Dedifferentiated amniotic fluid mesenchymal stem cell (primary cell): ENCODE data around the gene PSMC3IP.
"Not testable (repeated sequence)": the region's sequence is repeated elsewhere in the genome, so short reads cannot be mapped to it uniquely, and the experiment has no call there.

ENCODE experiments used
- DNase-seq: peaks from one replicate; pipeline ENCODE4 v3.0.0-alpha.2; 2016; ENCODE audit errors: extremely low spot score

Gene PSMC3IP

DNA sequence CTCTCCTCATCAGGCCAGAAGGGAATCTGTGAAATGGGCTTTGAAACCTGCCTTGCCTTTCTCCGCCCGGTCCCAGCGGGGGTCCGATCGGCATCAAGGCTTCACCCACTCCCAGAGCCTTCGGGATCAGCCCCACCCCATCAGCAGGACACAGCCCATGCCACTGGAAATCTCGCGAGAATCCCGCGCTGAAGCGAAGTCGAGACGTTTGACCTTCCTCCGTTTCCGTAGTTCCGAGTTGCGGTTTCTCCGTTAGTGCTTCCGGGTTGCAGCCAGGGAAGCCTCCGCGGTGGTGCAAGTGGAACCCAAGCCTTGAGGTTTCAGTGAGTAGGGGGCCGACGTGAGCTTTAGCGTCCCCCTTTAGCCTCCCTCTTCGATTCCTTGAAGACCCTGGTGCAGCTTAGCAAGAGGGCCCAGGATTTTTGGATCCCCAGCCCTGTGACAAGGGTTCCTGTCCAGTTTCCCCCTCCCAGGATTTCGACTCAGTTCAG, 15.6 kb downstream of the PSMC3IP start, which contains the start of gene COASY:
Gene COASY (plus strand): TSS at position 252 of the 491 bp plus-strand sequence. CDS start 475 bp downstream, outside the sequence.
- peak; percentile 99 for DNase-seq

DNA sequence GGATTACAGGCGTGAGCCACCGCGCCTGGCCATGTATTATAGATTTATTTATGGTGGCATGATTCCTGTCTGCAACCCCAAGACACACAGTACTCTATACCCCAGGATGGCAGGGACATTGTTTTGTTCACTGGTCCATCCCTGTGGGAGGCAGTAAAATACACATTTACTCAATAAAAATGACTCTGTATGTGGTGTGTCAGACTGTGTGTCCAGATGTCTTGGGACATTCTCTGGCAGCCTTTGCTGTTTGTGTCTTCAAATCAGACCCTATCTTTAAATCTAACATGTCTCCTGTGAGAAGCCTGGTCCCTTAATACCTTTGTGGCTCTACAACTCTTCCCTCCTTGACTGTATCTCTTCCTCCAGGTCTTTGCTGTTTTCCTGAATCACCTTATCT, 17.3 kb downstream of the PSMC3IP start:
- DNase-seq, result no peak

DNA sequence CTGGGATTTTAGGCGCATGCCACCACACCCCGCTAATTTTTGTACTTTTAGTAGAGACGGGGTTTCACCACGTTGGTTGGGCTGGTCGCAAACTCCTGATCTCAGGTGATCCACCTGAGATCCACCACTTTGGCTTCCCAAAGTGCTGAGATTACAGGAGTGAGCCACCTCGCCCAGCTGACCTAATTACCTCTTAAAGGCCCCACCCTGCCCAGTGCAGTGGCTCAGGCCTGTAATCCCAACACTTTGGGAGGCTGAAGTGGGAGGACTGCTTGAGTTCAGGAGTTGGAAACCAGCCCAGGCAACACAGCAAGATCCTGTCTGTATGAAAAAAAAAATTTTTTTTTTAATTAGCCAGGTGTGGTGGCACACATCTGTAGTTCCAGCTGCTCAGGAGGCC, 18.5 kb downstream of the PSMC3IP start:
- DNase-seq, result no peak

DNA sequence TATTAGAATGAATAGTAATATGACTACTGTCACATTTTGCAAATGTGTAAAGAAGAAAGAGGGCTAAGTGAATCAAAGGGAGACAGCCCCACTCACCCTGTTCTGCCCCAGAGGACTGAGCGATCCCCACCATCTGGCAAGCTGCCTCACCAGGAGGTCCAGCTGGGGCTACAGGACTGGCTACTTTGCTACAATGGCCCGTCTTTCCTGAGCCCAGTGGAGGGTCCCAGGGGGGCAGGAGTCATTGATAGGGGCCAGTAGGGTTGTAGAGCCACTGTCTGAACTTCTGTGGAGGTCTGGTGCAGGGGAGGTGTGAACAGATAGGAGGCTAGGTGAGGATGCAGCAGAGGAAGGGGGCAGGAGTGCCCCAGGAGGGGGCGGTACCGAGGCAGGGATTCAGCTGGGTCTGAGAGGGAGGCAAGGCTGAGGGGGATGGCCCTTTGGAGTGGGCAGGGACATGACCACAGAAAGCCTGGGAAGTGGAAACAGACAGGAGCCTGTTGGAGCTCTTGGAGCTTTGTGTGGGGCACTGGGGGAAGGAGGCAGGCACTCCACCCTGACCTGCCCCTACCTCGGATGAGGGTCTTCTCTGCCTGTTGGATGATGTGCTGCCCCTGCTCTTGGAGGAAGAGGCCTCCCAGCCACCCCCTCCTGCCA, 21.4 kb downstream of the PSMC3IP start:
- DNase-seq, result not testable (repeated sequence)

DNA sequence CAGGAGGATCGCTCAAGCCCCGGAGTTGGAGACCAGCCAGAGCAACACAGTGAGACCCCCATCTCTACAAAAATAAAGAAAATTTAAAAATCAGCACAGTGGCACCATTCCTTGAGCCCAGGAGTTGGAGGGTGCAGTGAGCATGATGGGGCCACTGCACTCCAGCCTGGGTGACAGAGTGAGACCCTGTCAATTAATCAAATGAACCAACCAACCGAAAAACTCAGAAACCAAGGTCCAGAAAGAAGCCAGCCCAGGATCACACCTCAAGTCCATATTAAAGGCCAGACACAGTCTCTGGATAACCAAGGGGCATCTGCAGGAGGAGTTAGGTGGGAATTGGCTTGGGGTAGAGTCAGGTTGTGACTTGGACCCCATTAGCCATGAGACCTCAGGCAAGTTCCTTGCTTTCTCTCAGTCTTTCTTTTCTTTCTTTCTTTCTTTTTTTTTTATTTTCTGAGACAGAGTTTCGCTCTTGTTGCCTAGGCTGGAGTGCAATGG, 22.4 kb downstream of the PSMC3IP start:
- no peak for DNase-seq

DNA sequence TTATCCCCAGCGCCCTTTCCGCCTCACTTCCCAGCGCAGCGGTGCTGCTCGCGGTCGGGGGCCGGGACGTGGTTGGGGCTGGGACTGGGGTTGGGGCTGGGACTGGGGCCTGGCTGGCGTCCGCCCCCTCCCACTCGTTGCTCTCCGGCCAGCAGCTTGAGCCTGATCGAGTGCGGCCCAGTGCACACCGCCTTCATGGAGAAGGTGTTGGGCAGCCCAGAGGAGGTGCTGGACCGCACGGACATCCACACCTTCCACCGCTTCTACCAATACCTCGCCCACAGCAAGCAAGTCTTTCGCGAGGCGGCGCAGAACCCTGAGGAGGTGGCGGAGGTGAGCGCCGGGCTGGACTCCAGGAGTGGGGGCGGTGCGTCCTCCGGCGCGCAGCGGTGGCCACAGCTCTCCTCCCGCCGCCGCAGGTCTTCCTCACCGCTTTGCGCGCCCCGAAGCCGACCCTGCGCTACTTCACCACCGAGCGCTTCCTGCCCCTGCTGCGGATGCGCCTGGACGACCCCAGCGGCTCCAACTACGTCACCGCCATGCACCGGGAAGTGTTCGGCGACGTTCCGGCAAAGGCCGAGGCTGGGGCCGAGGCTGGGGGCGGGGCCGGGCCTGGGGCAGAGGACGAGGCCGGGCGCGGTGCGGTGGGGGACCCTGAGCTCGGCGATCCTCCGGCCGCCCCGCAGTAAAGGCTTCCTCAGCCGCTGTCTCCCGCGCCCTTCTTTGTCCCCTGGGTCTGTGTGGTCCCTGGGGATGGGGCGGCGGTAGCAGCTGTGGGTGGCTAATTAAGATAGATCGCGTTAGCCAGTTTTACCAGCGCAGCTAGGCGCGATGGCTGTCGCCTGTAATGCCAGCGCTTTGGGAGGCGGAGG, 23.0 kb downstream of the PSMC3IP start:
- DNase-seq, result peak; percentile 46

DNA sequence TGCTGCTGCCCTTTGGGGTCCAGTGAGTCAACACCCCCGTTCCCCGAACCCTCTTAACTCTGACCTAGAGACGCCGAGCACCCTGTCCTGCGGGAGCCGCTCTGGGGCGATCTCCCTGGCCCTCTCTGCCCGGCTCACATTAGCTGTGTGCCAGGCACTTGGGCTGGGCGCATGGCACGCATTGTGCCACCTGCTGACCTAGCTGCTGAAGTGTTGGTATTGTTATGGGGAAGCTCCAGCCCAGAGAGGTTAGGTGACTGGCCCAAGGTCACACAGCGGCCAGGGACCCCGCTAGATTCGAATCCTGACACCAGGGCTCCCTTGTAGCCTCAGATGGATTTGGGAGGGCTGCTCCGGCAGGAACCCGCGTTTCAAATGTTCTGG, 23.7 kb downstream of the PSMC3IP start:
- no peak for DNase-seq

DNA sequence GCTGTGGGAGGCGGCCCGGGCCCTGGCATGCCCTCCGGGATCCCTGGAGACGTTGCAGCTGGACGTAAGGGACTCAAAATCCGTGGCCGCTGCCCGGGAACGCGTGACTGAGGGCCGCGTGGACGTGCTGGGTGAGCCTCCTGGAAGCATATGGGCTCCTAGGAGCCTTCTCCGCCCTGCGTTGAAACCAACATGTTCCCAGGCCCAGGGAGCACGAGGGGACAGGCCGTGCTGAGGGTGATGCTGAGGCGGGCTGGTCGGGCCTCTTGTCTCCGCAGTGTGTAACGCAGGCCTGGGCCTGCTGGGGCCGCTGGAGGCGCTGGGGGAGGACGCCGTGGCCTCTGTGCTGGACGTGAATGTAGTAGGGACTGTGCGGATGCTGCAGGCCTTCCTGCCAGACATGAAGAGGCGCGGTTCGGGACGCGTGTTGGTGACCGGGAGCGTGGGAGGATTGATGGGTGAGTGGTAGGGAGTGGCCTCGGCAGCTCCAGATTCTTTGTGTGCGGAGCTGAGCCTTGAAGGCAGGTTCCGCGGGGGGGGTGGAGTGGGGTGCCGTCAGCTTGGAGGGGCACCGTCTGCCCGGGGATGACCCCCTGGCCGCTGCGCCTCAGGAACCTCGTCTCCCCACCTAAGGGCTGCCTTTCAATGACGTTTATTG, 24.2 kb downstream of the PSMC3IP start:
- DNase-seq, result no peak

DNA sequence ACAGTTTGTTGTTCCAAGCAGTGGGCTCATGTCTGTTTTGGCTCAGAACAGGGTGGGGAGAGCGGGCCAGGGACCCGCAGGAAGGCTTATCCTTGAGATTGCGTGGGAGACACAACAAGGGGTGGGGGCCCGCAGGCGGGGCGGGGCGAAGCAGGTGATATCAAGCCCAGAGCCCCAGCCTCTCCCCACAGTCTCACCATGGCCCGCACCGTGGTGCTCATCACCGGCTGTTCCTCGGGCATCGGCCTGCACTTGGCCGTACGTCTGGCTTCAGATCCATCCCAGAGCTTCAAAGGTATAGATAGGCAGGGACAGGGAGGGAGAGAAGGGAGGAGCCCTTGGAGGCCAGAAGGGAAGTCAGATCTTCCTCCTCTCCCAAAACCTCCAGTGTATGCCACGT, 24.8 kb downstream of the PSMC3IP start, which contains the start of gene HSD17B1:
Gene HSD17B1 (plus strand): TSS at position 188 of the 400 bp plus-strand sequence. CDS start 11 bp downstream, at position 199.
- DNase-seq, result not testable (repeated sequence)

DNA sequence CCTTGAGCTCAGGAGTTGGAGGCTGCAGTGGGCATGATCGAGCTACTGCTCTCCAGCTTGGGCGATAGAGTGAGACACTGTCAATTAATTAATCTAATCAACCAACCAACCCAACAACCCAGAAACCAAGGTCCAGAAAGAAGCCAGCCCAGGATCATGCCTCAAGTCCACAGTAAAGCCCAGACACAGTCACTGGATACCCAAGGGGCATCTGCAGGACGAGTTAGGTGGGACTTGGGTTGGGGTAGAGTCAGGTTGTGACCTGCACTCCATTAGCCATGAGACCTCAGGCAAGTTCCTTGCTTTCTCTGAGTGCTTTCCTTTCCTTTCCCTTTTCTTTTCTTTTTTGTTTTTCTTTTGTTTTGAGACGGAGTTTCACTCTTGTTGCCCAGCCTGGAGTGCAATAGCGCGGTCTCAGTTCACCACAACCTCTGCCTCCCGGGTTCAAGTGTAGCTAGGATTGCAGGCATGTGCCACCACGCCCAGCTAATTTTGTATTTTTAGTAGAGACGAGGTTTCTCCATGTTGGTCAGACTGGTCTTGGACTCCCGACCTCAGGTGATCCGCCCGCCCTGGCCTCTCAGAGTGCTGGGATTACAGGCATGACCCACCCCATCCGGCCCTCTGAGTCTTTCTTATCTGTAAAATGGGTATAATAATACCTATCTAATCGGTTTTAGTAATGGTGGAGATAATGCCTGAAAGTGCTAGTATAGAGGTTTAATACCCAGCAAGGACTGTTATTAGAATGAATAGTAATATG, 28.4 kb downstream of the PSMC3IP start:
- no peak for DNase-seq

DNA sequence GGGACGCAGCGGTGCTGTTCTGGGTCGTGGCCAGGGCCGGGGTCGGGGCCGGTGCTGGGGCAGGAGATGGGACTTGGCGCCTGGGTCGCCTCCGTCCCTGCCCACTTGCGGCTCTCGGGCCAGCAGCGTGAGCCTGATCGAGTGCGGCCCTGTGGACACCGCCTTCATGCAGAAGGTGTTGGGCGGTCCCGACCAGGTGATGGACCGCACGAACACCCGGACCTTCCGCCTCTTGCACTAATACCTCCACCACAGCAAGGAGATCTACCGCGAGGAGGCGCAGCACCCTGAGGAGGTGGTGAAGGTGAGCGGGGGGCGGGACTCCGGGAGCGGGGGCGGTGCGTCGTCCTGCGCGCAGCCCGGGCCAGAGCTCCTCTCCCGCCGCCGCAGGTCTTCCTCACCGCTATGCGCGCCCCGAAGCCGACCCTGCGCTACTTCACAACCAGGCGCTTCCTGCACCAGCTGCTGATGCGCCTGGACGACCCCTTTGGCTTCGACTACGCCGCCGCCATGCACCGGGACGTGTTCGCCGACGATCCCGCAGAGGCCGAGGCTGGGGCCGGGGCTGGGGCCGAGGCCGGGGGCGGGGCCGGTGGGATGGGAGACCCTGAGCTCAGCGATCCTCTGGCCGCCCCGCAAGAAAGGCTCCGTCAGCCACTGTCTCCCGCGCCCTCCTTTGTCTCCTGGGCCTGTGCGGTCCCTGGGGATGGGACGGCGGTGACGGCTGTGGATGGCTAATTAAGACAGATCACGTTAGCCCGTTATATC, 29.3 kb downstream of the PSMC3IP start:
- DNase-seq, result no peak

DNA sequence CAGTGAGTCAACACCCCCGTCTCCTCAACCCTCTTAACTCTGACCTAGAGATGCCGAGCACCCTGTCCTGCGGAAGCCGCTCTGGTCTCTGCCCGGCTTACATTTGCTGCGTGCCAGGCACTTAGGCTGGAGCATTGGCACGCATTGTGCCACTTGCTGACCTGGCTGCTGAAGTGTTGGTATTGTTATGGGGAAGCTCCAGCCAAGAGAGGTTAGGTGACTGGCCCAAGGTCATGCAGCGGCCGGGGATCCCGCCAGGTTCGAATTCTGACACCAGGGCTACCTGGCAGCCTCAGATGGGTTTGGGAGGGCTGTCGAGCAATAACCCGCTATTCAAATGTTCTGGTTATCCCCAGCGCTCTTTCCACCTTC, 29.8 kb downstream of the PSMC3IP start:
- no peak for DNase-seq

DNA sequence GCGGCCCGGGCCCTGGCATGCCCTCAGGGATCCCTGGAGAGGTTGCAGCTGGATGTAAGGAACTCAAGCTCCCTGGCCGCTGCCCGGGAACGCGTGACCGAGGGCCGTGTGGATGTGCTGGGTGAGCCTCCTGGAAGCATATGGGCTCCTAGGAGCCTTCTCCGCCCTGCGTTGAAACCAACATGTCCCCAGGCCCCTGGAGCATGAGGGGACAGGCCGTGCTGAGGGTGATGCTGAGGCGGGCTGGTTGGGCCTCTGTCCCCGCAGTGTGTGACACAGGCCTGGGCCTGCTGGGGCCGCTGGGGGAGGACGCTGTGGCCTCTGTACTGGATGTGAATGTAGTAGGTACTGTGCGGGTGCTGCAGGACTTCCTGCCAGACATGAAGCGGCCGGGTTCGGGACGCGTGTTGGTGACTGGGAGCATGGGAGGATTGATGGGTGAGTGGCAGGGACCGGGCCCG, 30.5 kb downstream of the PSMC3IP start:
- DNase-seq, result no peak

DNA sequence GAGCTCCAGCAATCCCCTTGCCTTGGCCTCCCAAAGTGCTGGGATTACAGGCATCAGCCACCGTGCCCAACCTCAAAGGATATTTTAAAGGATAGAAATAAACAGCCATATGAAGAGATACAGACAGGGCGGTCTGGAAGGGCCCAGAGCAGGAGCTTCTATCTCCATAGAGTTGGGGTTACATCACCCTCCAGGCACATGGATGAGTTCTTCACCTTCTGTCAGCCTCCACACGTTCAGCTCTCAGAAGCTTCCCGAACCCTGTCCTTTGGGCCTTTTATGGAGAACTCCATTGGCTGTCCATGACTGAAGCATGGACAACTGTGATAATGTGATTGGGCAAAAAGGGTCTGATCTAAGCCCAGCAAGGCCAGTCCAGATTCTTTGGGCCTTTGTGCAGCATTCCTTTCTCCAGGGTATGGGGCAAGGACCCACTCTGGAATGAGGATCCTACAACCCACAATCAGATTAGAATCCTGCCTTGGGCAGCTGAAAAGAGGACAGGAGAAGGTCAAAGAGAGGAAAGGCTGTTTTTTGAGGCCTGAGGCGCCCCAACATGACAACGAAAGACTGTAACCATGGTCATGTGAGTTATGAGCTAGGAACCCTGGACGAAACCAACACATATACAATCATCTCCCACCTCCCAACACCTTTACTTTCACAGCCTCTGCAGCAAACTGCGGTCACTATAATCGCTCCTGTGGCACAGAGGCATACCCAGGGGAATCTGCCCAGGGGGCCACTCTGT, 31.6 kb downstream of the PSMC3IP start:
- not testable (repeated sequence) for DNase-seq

DNA sequence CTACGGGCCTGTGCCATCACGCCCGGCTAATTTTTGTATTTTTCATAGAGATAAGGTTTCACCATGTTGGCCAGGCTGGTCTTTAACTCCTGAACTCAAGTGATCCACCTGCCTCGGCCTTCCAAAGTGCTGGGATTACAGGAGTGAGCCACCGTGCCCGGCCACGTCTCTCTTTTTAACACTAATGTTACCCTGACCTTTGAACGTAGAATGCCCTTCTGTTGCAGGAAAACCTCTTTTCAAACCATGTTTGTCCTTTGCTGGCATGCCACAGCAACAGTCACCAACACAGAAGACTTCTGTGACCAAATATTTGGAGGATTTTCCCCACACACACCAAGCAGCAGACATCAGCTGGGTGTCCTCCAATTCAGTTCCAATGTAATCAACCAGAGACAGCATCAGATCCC, 32.6 kb downstream of the PSMC3IP start:
- DNase-seq, result no peak

DNA sequence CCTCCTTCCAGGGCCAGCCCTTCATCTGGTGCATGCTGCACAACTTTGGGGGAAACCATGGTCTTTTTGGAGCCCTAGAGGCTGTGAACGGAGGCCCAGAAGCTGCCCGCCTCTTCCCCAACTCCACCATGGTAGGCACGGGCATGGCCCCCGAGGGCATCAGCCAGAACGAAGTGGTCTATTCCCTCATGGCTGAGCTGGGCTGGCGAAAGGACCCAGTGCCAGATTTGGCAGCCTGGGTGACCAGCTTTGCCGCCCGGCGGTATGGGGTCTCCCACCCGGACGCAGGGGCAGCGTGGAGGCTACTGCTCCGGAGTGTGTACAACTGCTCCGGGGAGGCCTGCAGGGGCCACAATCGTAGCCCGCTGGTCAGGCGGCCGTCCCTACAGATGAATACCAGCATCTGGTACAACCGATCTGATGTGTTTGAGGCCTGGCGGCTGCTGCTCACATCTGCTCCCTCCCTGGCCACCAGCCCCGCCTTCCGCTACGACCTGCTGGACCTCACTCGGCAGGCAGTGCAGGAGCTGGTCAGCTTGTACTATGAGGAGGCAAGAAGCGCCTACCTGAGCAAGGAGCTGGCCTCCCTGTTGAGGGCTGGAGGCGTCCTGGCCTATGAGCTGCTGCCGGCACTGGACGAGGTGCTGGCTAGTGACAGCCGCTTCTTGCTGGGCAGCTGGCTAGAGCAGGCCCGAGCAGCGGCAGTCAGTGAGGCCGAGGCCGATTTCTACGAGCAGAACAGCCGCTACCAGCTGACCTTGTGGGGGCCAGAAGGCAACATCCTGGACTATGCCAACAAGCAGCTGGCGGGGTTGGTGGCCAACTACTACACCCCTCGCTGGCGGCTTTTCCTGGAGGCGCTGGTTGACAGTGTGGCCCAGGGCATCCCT, 34.1 kb downstream of the PSMC3IP start:
- no peak for DNase-seq

DNA sequence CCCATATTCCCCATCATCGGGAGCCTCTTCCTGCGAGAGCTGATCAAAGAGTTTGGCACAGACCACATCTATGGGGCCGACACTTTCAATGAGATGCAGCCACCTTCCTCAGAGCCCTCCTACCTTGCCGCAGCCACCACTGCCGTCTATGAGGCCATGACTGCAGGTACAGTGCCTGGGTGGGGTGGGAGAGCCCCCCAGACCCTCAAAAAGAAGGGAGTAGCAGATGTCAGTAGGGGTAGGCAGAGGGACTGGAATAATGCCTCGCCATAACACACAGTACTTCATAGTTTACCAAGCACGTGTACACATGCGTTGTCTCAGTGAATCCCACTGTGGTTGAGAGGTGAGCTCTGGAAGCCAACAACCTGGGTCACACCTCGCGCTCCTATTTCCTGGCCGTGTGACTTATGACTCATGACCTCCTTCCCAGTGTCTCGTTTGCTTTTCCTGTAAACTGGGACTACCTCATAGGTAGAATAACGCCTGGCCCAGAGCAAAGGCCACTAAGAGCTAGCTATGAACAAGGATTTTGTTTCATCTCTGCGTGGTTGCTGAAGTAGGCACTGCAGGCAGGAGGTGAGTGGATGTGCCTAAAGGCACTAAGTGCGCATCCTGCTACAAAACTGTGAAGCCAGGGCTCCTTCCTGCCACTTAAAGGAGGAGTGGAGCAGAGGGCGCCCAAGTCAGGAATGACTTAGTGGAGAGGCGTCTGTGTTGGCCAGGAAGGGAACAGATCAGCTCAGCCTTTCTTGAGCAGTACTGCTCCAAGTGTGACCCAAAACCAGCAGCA, 36.3 kb downstream of the PSMC3IP start:
- no peak for DNase-seq

DNA sequence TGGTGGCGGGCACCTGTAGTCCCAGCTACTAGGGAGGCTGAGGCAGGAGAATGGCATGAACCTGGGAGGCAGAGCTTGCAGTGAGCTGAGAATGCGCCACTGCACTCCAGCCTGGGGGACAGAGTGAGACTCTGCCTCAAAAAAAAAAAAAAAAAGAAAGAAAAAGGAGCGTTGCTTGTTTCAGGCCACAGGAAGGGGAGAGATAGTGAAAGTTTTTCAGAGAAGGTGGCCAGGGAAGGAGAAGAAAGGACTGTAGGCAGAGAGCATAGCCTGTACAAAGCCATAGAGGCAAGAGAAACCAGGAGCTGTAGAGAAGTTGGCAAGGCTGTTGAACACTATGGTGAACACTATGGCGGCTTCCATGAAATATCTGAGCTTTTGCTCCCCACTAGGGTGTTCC, 37.0 kb downstream of the PSMC3IP start:
- not testable (repeated sequence) for DNase-seq
